LNCaP clone FGC (cell line): ENCODE data around the gene DRGX.

Experiments
- DNase-seq: peaks from one replicate; pipeline ENCODE4 v3.0.0-alpha.2; 2011; ENCODE audit warnings: low read depth
- H3K4me3 ChIP-seq: 2 replicates; pipeline ENCODE4 v1.5.1; 2011; ENCODE audit warnings: mild to moderate bottlenecking, low read depth, low read length, control low read depth
- CTCF ChIP-seq: IDR thresholded peaks from 2 replicates; pipeline ENCODE4 v1.5.1; 2012; ENCODE audit warnings: mild to moderate bottlenecking; ENCODE audit not compliant: control insufficient read depth, insufficient read depth; ENCODE audit errors: extremely low read depth

Gene DRGX

DNA sequence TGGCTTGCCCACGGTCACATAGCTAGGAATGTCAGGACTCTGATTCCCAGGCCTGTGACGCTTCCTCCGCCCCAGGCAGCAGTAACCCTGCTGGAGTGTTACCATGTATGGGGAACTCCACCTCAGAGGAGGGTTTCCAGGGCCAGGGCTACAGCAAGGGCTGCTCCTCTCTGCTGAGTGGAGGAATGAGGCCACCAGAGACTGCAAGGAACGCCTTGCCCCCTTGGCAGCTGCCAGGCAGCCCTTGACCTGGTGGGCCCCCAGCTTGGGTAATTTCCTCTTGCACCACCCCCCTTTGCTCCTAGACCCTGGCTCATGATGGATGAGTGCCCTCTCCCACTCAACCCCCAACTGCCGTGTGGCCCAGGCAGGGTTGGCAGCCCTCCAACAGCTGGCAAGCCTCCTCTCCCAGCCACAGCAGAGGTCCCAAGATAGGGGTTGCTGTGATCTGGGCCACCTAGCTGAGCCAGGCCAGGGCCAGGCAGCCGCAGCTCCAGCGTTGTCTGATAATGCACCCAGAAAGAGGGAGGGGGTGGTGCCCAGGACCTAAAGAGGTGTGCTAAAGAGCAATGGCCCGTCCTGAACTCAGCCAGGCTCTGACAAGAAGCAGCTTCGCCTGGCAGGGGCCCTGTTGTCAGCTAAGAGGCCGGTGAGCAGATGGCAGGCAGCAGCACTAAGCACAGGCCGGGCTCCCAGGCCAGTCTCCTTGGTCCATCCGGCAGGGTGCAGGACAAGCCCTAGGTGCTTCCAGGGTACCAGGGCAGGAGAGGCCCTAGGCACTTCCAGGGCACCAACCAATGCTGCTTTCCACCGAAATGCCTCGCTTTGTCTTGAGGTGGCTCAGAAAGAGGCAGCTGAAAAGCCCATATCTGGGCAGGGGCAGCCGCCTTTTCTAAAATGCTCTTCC, 35.4 kb downstream of the DRGX start:
- no peak for TF ChIP-seq CTCF
- no peak for DNase-seq
- no peak overlapping the region for H3K4me3 ChIP-seq

DNA sequence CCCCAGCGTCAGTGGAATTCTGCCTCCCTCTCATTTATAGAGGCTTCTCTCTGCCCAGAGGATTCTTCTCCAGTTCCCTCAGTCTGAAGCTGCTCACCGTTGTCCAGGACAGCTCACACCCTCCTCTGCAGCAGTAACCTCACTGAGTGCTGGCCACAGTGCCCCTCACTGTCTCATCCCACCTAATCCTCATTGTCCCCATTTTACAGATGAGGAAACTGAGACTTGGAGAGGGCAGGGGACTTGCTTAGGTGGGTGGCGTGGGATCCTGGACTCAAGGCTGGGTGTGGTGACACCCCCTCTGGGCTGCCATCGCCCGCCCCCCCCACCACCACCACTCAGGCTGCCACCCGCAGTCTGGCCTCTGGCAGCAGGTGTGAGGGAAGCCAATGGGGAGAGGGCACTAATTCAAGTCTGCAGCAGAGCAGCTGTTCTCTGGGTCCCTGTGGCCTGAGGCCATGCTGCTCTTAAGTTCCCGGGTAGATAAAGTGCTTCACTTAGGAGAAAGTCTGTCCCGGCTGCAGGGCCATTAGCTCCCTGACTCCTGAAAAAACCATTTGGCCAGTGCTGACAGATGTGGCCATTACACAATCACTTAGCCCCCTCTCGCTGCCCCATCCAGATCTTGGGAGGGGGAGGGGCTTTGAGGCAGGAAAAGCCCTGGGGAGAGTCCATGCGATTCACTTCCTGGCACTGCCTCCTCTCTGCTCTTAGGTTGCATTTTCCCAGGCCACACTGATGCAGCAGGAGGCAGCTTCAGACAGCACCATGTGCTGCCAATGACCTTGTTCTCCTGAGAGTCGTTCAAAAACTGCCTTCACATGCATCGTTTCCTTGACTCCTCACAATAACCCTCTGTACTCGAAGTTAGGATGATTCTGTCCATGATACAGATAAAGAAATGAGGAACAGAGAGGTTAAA, 36.3 kb downstream of the DRGX start:
- no peak for DNase-seq
- no peak for TF ChIP-seq CTCF
- H3K4me3 ChIP-seq = no peak overlapping the region

- DNase-seq = no peak
- TF ChIP-seq CTCF = no peak
- H3K4me3 ChIP-seq = no peak overlapping the region
These were observed 38.0 kb downstream of the DRGX start for GRCh38 chr10:49357910-49358309.

GRCh38 chr10:49356944-49357343, 38.9 kb downstream of the DRGX start:
- TF ChIP-seq CTCF = no peak
- no peak overlapping the region for H3K4me3 ChIP-seq
- no peak for DNase-seq

DNA sequence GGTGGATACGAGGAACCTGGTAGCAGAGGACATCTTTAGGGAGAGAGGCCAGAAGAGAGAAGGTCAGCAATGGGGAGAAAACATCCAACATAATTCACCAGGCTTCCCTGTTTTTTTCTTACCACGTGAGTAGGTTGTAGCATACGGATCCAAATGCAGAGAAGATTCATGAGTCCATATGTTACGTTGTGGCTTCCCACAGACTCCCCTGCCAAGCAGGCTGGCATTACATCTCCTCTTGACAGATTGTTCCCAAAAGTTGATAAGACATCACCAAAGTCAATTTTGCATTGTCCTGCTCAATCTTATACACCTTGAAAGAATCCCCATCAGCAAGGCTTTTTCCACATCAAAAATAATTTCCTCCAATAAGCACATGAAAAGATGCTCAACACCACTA, 39.7 kb downstream of the DRGX start:
- no peak for DNase-seq
- TF ChIP-seq CTCF = no peak
- no peak overlapping the region for H3K4me3 ChIP-seq

GRCh38 chr10:49355221-49355620, 40.7 kb downstream of the DRGX start:
- TF ChIP-seq CTCF = no peak
- DNase-seq = no peak
- H3K4me3 ChIP-seq = no peak overlapping the region
